NCI-H748 (cell line): Measurements from ENCODE around the gene GPR151.
A peak's percentile ranks its signal among the peaks of the same experiment; 100 is the strongest.

Experiments
- DNase-seq: peaks from one replicate; lab custom pipeline; 2025; ENCODE audit not compliant: unreplicated experiment; lab: John Stamatoyannopoulos, UW

Gene GPR151

DNA sequence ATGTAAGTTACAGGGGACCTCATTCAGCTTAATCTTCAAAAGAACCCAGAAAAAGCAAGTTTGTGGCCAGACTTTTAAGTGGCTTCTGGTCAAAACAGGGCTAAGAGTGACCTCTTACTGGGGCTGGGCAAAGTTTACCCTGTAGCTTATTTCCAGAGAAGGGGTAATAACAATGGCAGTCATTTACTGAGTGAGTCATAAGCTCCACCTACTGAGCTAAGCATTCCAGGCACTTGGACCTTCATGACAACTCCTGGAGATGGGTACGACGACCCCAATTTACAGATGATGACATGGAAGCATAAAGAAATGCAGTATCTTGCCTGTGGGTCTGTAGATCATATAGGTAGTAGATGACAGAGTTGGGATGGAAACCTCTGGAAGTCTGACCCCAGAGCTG, 4.7 kb upstream of the GPR151 start:
- DNase-seq: no peak

DNA sequence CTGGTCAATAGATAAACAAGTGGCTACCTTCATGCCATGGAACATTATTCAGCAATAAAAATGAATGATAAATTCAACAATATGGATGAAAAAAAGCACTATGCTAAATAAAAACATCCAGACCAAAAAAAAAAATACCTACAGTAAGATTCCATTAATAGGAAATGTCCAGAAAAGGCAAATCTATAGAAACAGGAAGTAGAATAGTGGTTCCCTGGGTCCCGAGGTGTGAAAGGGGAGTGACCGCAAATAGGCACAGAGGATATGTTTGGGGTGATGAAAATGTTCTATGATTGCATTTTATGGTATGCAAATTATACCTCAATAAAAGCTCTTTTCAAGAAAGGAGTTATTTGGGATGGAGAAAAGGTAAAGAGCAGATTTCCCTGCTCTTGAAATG, 3.6 kb upstream of the GPR151 start:
- no peak for DNase-seq

DNA sequence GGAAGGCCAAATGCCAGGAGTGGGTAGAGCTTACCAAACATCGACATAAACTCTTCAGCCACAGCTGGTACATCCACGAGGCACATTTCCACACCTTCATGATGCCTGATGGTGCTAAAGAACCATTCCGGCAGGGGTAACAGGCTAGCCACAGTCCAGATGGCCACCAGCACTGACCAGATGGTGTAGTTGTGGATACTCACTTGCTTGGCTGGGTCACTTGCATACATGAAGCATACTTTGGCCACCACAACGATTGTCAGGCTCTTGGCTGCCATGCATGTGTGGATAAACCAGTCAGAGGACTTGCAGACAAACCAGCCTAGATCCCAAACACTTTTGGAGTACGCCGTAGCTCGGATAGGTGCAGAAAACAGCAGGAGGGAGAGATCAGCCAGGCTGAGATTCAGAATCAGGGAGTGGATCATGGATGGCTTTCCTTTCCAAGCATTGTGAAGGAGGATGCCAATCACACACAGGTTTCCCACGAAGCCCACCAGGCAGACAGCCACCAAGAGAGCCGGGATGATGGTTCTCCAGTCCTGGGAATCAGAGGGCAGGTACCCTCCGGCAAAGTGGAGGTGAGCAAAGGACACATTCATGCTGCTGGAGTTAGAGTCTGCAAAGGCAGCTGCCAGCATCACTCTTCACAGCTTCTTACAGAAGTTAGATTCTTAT, 378 bp downstream of the GPR151 start:
- DNase-seq: no peak

DNA sequence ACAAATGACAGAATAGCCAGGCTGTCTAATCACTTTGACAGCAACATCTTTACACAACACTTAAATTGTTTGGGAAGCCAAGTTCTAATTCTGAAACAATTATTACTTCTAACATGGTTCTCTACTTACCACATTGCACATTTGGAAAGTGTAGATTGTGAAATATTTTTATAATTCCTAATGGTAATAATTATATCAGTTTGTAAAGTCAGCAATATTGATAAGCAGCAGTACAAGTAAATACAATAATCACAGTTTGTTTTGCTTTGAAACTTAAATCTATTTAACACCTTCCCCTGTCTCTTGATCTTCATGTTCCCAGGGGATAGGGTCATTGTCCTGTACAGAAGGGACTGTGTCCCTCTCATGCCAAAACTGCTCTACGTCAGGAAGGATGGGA, 1.4 kb downstream of the GPR151 start:
- no peak for DNase-seq

DNA sequence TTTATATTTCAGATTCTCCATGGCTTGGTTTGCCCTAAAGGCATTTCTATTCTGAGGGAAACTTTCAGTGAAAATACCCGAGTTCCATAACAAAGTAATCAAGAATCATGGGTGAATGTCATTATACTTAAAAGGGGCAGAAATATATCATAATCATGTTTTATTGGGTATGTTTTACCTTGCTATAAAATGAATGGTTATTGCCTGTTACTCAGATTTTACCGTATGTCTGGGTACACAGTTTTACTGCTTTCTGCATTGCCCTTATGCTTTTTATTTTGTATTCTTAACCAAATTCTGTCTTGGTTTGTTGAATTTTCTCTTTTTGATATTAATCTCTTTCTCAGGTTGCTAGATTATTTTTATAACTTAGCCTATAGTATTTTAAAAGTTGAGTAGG, 2.5 kb downstream of the GPR151 start:
- no peak for DNase-seq

DNA sequence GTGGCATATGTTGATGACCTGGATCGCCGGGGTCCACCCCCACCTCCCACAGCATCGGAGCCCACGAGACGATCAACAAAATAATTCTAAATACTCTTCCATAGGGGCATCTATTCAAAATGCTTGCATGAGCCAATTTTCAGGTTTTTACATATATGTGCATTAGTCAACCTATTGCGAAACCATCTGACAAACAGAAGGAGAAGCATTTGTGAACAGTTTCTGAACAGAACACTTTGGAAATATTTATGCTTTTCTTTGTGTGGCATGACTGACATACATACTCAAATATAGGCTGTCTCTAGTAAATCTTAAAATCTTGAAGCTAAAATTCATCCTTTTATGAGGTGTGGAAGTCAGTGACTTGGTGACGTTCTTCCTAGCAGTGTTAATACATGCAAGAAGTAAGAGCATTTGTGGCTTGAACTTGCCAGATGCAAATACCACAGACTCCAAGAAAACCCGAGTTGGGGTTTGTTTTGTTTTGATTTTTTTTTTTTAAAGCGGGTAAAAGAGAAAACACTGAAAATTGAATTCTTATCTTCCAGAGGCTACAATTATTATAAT, 5.3 kb downstream of the GPR151 start:
- no peak for DNase-seq

DNA sequence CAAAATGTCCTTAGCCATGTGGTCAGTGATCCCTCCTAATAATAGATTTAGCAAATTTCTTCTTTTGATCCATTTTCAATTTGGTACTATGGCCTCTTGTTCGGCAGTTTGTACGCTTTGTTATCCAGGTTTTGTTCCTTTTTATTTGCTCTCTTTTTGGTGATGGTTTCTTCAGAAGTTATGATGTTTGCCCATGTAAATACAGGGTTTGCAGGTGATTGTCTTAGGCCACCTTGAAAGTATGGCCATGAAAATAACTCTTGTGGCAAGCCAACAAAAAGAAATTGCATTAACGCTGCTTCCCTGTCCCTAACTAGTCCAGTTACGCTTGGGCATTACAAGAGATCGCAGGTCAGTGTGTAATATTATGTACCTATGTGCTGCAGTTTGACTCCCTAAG, 8.6 kb downstream of the GPR151 start:
- DNase-seq: no peak

DNA sequence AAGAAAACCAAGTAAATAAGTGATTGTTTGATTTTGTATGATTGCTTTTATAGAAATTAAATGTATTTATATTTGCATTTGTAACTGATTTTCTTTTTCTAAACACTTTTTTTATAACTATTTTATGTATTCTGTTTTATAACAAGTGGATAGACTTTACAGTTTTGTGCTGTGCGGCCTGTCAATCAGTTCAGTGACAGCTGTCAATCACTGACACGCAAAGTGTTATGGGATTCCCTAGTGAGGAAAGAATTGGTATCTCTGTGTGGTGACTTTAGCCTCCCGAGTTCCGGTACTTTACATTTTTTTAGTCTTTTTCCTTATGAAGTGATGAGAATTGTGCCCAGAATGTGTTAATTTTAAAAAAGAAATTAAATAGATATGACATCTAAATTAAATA, 16.3 kb downstream of the GPR151 start:
- no peak for DNase-seq

DNA sequence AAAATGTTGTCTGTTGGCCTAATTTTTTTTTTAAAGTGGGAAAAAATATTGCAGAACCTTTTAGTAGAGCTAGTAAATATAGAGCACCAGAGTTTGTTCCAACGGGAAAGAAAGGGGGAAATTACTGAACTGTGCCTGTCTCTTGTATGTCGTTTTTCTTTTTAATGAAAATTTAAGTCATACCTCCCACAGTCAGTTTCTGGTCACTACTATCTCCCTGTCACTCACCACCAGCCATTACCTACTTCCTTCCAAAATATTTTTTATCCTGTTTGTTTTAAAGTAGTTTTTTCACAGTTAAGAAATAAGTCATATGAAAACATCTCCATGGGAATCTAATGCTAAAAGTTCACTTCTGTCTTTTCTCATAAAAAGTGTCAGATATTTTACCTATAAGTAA, 21.3 kb downstream of the GPR151 start:
- DNase-seq: no peak

DNA sequence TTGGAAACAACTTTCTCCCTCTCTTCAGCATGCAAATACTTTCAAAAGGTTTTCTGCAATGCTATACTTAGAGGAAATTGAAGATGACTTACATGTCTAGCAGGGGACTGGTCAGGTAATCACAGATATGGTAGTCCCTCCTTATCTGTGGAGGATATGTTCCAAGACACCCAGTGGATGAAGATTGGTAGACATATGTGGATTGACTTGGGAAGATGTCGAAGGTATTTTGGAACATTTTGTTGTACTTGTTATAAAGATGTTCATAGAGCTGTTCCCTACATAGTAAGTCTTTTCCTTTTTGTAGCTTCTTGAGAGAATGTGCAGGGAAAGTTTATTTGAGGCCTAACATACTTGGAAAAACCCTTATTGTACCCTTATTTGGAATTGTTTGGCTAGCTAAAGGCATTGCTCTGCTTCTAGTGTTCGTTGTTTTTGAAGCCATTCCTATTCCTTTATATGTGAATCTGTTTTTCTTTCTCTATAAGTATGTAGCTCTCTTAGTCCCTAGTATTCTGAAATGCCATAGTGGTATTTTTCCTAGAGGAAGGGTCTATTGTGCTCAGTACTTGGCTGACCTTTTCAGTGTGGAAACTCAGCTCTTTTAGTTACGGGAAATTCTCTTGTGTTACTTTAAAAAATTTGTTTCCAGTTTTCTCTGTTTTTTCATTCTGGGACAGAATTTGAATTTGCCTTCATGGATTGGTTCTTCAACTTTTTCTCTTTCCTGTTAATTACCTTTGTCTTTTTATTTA, 25.7 kb downstream of the GPR151 start:
- no peak for DNase-seq

DNA sequence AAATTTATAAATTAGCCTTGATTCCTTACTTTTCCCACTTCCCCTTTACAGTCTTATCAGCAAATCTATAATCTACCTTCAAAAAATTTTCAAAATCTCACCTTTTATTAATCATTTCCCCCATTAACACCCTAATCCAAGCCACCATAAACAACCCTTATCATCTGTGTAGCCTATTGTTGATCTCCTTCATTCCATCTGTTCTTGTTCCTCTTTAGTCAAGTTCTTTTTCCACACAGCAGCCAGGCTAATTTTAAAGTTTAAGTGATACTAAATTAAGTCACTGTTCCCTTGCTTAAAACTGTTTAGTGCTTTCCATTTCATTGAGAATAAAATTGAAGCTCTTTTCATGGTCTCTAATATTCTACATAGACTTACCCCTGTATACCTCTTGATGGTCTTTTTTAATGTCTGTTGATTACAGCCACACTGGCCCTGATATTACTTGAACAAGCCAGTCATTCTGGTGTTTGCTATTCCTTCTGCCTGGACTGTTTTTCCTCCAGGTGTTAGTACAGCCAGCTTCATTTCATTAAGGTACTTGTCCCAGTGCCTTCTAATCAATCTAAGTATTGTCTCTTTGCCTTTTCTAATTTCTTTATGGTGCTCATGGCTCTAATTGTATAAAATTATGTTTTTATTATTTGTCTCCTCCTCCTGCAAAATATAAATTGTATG, 31.1 kb downstream of the GPR151 start:
- DNase-seq: no peak

DNA sequence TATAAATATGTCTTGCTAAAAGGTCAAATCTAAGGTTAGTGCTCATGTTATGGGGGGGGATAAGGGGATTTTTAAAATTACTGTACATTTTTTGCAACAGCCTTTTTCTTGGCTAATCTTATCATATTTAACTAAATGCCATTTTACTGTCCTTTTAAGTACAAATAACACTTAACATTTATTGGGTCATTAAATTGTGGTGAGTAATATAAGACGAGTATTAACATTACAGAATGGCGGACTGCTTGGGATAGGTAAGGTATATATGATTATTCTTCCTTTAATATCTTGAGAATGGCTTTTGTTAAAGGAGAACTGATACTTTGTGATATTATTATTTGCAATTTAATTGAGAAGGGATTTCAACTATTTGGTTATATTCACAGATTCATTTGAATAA, 33.2 kb downstream of the GPR151 start:
- DNase-seq: no peak

DNA sequence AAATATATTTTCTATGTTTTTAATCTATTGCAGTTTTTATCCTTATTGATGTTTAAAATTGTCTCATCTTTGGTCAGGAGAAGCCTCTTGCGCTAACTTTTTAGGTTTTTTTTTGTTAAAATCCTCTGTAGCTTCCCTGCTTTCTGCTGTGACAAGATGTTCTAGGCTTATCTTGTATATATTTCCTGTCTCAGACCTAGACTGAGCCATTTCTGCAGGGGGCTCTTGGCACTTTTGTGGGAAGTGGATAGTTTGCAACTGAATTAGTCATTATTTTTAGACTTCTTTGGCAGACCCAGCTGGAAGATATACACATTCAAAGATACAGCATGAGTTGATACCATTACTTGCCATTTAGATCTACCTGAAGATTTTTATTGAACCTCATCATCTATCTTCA, 40.1 kb downstream of the GPR151 start:
- DNase-seq: no peak

DNA sequence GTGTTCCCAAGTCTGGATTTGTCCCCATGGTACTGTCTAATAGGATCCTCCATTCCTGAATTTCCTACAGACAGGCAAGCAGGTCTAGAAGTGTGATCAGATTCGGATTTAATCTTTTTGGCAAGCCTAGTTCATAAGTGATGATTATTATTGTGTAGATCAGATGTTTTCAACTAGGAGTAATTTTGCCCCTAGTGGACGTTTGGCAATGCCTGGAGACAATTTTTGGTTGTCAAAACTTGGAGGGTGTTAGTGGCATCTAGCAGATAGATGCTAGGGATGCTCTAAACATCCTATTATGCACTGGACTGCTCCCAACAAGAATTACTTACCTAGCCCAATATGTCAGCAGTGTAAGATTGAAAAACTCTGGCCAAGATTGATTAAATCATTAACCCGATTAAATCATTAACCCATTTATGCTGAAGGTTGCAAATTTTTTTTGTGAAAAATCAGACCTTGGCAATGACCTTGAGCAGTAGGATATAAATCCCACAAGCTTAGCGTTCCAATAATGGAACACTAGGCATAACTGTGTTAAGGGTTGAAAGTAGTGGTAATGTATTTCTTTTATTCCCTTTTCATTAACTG, 40.7 kb downstream of the GPR151 start:
- no peak for DNase-seq

DNA sequence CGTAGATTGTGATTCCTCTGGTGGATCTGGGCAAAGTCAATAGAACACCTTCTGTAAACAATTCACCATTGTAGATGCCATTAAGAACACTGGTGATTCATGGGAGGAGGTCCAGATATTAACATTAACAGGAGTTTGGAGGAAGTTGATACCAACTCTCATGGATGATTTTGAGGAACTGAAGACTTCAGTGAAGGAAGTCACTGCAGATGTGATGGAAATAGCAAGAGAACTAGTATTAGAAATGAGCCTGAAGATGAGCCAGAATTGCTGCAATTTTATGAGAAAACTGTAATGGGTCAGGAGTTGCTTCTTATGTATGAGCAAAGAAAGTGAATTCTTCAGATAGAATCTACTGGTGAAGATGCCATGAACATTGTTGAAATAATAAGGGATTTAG, 41.9 kb downstream of the GPR151 start:
- no peak for DNase-seq

DNA sequence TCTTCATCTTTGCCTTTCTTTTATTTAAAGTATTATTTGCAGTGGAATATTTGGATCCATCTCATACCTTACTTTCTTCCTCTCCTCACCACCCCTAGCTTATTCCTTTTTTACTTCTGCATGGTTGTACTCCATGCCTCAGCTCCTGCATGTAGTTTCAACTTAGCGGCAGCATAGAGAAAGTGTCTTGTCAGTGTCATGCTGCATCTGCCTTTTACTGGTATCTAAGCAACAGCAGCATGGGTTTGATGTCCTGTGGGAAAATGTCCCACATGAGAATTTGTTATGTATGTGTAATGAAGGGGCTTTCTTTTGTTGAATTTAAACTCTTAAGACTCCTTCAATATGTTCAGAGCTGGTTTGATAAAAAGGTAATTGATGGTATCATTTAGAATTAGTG, 48.2 kb downstream of the GPR151 start:
- DNase-seq: no peak

DNA sequence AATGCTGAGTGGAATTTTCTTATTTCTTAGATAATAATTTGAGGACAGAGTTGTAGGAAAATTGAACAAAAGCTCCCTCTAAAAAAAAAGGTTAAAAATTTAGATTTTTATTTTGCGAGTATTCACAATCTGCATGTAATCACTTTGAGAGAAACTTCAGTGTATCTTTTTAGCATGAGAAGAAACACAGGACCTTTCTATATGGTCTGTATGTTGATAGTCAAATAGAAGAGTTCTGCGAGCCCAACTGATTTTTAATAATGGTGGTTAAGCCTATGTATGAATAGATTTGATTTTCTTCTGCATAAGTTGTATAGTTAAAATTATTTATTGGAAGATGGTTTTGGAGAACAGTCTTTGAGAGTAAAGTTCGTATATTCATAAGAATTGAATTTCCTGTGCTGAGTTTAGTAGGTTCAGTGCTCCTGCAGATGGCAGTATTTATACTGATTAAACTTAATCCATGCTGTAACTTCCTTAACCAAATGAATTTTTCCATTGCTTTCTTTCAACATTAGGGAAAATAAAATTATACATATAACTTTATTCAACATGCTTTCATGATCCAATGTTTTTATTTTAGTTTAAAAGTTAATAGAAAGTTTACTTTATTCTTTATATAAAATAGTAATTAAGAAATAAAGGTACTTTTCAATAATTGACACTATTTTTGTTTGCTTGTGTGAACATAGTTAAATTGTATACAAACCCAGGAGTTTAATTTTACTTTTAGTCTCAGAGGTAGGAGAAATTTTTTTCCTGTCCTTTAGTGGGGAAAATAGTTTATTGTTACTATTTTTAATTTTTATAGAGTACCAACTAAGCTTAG, 49.3 kb downstream of the GPR151 start:
- DNase-seq: no peak

DNA sequence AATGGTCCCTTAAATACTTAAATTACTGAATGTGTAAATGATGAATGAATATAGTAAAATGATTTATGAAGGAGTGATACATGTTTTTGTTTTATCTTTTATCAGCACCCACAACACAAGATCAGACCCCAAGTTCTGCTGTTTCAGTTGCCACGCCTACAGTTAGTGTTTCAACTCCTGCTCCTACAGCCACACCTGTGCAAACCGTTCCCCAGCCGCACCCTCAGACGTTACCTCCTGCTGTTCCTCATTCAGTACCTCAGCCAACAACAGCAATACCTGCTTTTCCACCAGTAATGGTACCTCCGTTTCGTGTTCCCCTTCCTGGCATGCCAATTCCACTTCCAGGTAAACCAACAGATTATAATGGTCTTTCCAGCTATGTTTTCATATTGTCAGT, 52.5 kb downstream of the GPR151 start:
- peak; percentile 10 for DNase-seq
